ENCODE results near the gene CAMK2N2. TPM values are rescaled to one million over a fixed set of nuclear protein-coding genes. Genes with fewer than 3 reads are reported as not detected.

CAMK2N2 gene
- total and polyA plus RNA-seq, 2 of the 4 experiments (the other 2 are of a cell fraction), result 0.34 TPM; not detected in 1

- peaks cover 2% of the 10 kb centered on the region; the same call in 1 of the 2 replicates for H3K4me1 ChIP-seq (ENCODE audit: control insufficient read depth, insufficient read depth, low read length)
- ATAC-seq (ENCODE audit: low read depth), result no peak
- H3K9me1 ChIP-seq (ENCODE audit: insufficient read depth, low read length), result no peaks in the 10 kb centered on the region
- H3K4me2 ChIP-seq (ENCODE audit: low read depth, low read length), result no peak overlapping the region
- H3K36me3 ChIP-seq (ENCODE audit: control insufficient read depth, insufficient read depth, low read length), result peaks cover 7% of the 10 kb centered on the region
- H2AFZ ChIP-seq (replicated peaks; ENCODE audit: low read length, poor library complexity), result no peak overlapping the region
- H2AK9ac ChIP-seq (replicated peaks; ENCODE audit: low read depth, low read length, poor library complexity), result no peak overlapping the region
- H4K8ac ChIP-seq (ENCODE audit: low read depth in 2 of 2, low read length in 2 of 2), result no peak overlapping the region
- H3K18ac ChIP-seq (ENCODE audit: low read depth, low read length), result no peak overlapping the region
- H3K23ac ChIP-seq (ENCODE audit: low read depth, low read length), result no peak overlapping the region
- ChIA-PET POLR2A (ENCODE audit: unreplicated experiment) (no interaction called here), CTCF (no interaction called here)
- H3K14ac ChIP-seq (replicated peaks; ENCODE audit: low read depth, low read length), result no peak overlapping the region
- no peak overlapping the region for H3K4ac ChIP-seq (ENCODE audit: low read depth, low read length)
- WGBS, 2 experiments (ENCODE audit: extremely low coverage in 2 of 2, insufficient read length in 1 of 2), result 87% methylated on average over 4 of the region's 7 CpGs; no CpG with 5 or more reads in 1 of the 2 experiments
- peaks cover 22% of the 10 kb centered on the region for H4K20me1 ChIP-seq (ENCODE audit: insufficient read depth, low read length)
- dilution Hi-C loops (cut with HindIII; ENCODE audit: low sequenced_read_pairs, unreplicated experiment) (no loop called here), in situ Hi-C loops (cut with MboI; ENCODE audit: low sequenced_read_pairs) (no loop called here), intact Hi-C loops (cut with micrococcal nuclease) (no loop called here)
- H3K4me3 ChIP-seq (ENCODE audit: insufficient read depth, low read depth, low read length), result no peak overlapping the region
- H2BK15ac ChIP-seq (ENCODE audit: low read depth, low read length), result no peak overlapping the region
- no TSS peak for BruUV-seq (replicated peaks)
- no peak overlapping the region for H2BK5ac ChIP-seq (ENCODE audit: low read depth, low read length, poor library complexity, severe bottlenecking)
- no peak for DNase-seq
- no peak overlapping the region for H3K56ac ChIP-seq (ENCODE audit: extremely low read depth, insufficient read depth, low read length)
- H2BK20ac ChIP-seq (ENCODE audit: low read depth, low read length), result no peak overlapping the region
- TF ChIP-seq FOS (IDR thresholded peaks at IDR 0.05; ENCODE audit: low read depth, low read length), result no peak
- TF ChIP-seq MXI1 (IDR thresholded peaks at IDR 0.05; ENCODE audit: borderline replicate concordance, low read depth, low read length), result no peak
- TF ChIP-seq ELK1 (IDR thresholded peaks at IDR 0.05; ENCODE audit: borderline replicate concordance, low read depth, low read length), result no peak
- peaks cover 14% of the 10 kb centered on the region; the same call in 1 of the 2 replicates for H3K27me3 ChIP-seq (ENCODE audit: control insufficient read depth, insufficient read depth, low read length)
- H3K79me1 ChIP-seq (ENCODE audit: low read depth in 1 of 2, low read length in 2 of 2), result peaks cover 4 to 21% of the 10 kb centered on the region in 2 experiments; a peak in 3 of 4 replicates
- H3K9me3 ChIP-seq (ENCODE audit: control insufficient read depth, insufficient read depth, low read length), result no peaks in the 10 kb centered on the region
- no peak overlapping the region for H3K9ac ChIP-seq (ENCODE audit: low read depth, low read length)
- H4K5ac ChIP-seq (ENCODE audit: low read depth, low read length), result no peak overlapping the region
- no peak overlapping the region for H2BK120ac ChIP-seq (ENCODE audit: low read depth, low read length)
- no peak overlapping the region for H4K91ac ChIP-seq (ENCODE audit: insufficient read depth, low read depth, low read length)
- H3K27ac ChIP-seq (ENCODE audit: insufficient read depth, low read length), result no peak overlapping the region
- no peak overlapping the region for H2AK5ac ChIP-seq (ENCODE audit: low read depth, low read length)
Observed at GRCh38 chr3:184296616-184297015, 35.3 kb upstream of the CAMK2N2 start.

Data from IMR-90 (cell line).